C4-2B (cell line): ENCODE results near the gene PCDH9.

Experiments
- H3K27ac ChIP-seq: fragments of 450-650 bp; 2 replicates; pipeline ENCODE4 v1.5.1; 2017
- ZFX ChIP-seq: fragments of 450-650 bp; IDR thresholded peaks from 2 replicates; pipeline ENCODE4 v1.6.1; 2017
- TF ChIP-seq, protein P1 (sequence below): fragments of 450-650 bp; conservative IDR thresholded peaks from 2 replicates; pipeline ENCODE4 v1.5.1; 2017; ENCODE audit warnings: mild to moderate bottlenecking

The PCDH9 gene

GRCh38 chr13:66375756-66376155 is 854.4 kb downstream of the PCDH9 start:
- TF ChIP-seq, protein P1, sequence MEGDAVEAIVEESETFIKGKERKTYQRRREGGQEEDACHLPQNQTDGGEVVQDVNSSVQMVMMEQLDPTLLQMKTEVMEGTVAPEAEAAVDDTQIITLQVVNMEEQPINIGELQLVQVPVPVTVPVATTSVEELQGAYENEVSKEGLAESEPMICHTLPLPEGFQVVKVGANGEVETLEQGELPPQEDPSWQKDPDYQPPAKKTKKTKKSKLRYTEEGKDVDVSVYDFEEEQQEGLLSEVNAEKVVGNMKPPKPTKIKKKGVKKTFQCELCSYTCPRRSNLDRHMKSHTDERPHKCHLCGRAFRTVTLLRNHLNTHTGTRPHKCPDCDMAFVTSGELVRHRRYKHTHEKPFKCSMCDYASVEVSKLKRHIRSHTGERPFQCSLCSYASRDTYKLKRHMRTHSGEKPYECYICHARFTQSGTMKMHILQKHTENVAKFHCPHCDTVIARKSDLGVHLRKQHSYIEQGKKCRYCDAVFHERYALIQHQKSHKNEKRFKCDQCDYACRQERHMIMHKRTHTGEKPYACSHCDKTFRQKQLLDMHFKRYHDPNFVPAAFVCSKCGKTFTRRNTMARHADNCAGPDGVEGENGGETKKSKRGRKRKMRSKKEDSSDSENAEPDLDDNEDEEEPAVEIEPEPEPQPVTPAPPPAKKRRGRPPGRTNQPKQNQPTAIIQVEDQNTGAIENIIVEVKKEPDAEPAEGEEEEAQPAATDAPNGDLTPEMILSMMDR: no peak
- no peak for TF ChIP-seq ZFX
- no peak overlapping the region for H3K27ac ChIP-seq

GRCh38 chr13:66369666-66370065 is 860.5 kb downstream of the PCDH9 start:
- no peak for TF ChIP-seq ZFX
- TF ChIP-seq, protein P1: no peak
- H3K27ac ChIP-seq: no peak overlapping the region

GRCh38 chr13:66367356-66367755 is 862.8 kb downstream of the PCDH9 start:
- TF ChIP-seq, protein P1: no peak
- no peak for TF ChIP-seq ZFX

DNA sequence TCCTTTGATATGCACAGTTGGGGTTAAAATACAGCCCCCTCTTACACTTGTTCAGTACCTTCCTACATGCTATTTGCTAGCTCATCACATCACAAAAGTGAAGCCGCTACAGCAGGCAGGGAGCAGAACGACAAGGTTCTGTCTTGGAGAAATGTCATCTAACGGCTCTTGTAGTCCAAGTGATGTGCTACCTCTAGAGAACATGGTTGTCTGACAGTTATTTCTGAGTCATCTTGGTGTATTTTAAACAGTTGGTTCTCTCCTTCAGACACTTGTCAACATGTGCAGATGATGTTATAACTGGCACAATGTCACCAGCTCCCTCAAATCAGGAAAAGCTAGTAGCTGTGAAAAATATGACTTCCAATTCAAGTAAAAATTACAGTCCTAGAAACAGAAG is 865.0 kb downstream of the PCDH9 start:
- H3K27ac ChIP-seq: no peak overlapping the region

More at GRCh38 chr13:66367356-66367755, 862.8 kb downstream of the PCDH9 start:
- no peak overlapping the region for H3K27ac ChIP-seq

DNA sequence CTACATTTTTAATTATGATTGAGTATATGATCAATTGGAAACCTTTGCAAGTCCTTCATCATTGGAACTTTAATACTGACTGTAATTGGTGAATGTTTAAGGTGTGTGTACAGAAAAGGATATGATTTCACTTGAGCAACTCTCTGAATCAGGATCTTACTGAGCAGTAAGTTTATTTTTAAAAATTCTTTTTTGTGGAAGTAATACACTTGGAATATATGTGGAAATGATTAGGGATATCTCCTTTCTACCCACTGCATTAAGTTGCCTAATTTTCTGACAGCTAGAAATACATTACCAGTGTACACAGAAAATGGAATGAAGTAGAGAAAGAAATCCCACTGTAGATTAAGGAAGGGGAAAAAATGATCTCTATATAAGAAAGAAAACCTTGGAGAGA is 865.8 kb downstream of the PCDH9 start:
- TF ChIP-seq, protein P1: no peak
- no peak for TF ChIP-seq ZFX
- H3K27ac ChIP-seq: no peak overlapping the region

More for the DNA sequence above, 865.0 kb downstream of the PCDH9 start:
- no peak for TF ChIP-seq ZFX
- TF ChIP-seq, protein P1: no peak

DNA sequence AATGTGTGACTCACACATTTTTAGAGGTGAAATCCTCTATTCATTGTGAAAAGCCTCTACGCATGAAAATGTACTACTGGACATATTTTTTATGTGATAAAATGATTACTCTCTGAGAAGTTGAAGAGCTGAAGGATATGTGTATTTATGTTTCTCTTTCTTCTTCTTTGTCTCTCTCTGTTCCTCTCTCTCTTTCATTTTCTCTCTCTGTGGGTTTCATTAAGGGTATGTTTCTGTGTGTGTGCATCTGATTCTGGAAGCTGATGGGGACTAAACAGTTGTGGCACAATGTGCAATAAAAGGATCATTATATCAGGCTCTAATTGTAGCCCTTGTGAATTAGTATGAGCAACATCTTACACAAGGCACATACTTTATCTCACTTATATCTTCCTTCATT is 867.7 kb downstream of the PCDH9 start:
- no peak overlapping the region for H3K27ac ChIP-seq
- no peak for TF ChIP-seq ZFX
- TF ChIP-seq, protein P1: no peak

GRCh38 chr13:66359910-66360552 is 870.1 kb downstream of the PCDH9 start:
- H3K27ac ChIP-seq: no peak overlapping the region
- TF ChIP-seq, protein P1: no peak
- no peak for TF ChIP-seq ZFX
